GM21717 (cell line): Measurements from ENCODE around the gene POLR2I.
A peak's percentile ranks its signal among the peaks of the same experiment; 100 is the strongest.
"Not testable (repeated sequence)": the region's sequence is repeated elsewhere in the genome, so short reads cannot be mapped to it uniquely, and the experiment has no call there.

Experiments used
- ATAC-seq: cut with Tn5 transposase; IDR thresholded peaks from one replicate; pipeline ENCODE4 v1.9.1; 2021; ENCODE audit warnings: mild to moderate bottlenecking, moderate library complexity; ENCODE audit not compliant: unreplicated experiment

The POLR2I gene

GRCh38 chr19:36134867-36135266, 20.2 kb upstream of the POLR2I start:
- not testable (repeated sequence) for ATAC-seq

GRCh38 chr19:36131221-36131620, 16.5 kb upstream of the POLR2I start:
- not testable (repeated sequence) for ATAC-seq

GRCh38 chr19:36128392-36128736, 13.7 kb upstream of the POLR2I start:
- no peak for ATAC-seq

GRCh38 chr19:36125557-36125956, 10.9 kb upstream of the POLR2I start:
- ATAC-seq = no peak

GRCh38 chr19:36121486-36122124, 6.9 kb upstream of the POLR2I start:
- ATAC-seq = no peak

GRCh38 chr19:36120984-36121358, 6.3 kb upstream of the POLR2I start:
- ATAC-seq = no peak

GRCh38 chr19:36120092-36120983, 5.7 kb upstream of the POLR2I start:
- ATAC-seq = no peak

GRCh38 chr19:36116344-36116637, 1.6 kb upstream of the POLR2I start:
- ATAC-seq = no peak

- peak; percentile 10 for ATAC-seq
Measured at GRCh38 chr19:36115453-36116343, 1.0 kb upstream of the POLR2I start, which contains the start of gene TBCB. TSS of gene TBCB (plus strand) at chr19:36115468. CDS start at chr19:36115561, 93 bp downstream.

GRCh38 chr19:36113894-36114720, 568 bp downstream of the POLR2I start:
- ATAC-seq = peak; percentile 7

GRCh38 chr19:36113425-36113824, 1.2 kb downstream of the POLR2I start:
- ATAC-seq = no peak

GRCh38 chr19:36112678-36113077, 2.0 kb downstream of the POLR2I start:
- no peak for ATAC-seq

- ATAC-seq = no peak
Measured at GRCh38 chr19:36111200-36111539, 3.5 kb downstream of the POLR2I start.

- ATAC-seq = no peak
Measured at GRCh38 chr19:36110487-36111199, 4.0 kb downstream of the POLR2I start, which contains the start of gene OVOL3. TSS of gene OVOL3 (plus strand) at chr19:36111143. CDS start at chr19:36111203, 60 bp downstream.

GRCh38 chr19:36108684-36109083, 6.0 kb downstream of the POLR2I start:
- no peak for ATAC-seq

GRCh38 chr19:36106991-36107390, 7.7 kb downstream of the POLR2I start:
- ATAC-seq = no peak

- ATAC-seq = no peak
Measured at GRCh38 chr19:36106441-36106840, 8.2 kb downstream of the POLR2I start.

GRCh38 chr19:36103842-36104552, 10.7 kb downstream of the POLR2I start:
- no peak for ATAC-seq

GRCh38 chr19:36103040-36103626, 11.5 kb downstream of the POLR2I start:
- ATAC-seq = no peak
